Ishikawa (cell line): ENCODE results near the gene SEMA4A.

ENCODE experiments used
- CEBPB ChIP-seq: IDR thresholded peaks from 2 replicates; pipeline ENCODE4 v1.6.1; 2012
- CREB1 ChIP-seq: IDR thresholded peaks from 2 replicates; pipeline ENCODE4 v1.6.1; 2012; ENCODE audit warnings: low read depth
- EGR1 ChIP-seq: IDR thresholded peaks from 2 replicates; pipeline ENCODE4 v1.6.1; 2012
- EP300 ChIP-seq: IDR thresholded peaks from 2 replicates; pipeline ENCODE4 v1.6.1; 2012; ENCODE audit warnings: borderline replicate concordance
- FOXM1 ChIP-seq: IDR thresholded peaks from 2 replicates; pipeline ENCODE4 v1.6.1; 2012; ENCODE audit warnings: low read depth, borderline replicate concordance
- NFIC ChIP-seq: IDR thresholded peaks from 2 replicates; pipeline ENCODE4 v1.6.1; 2012
- RAD21 ChIP-seq: IDR thresholded peaks from 2 replicates; pipeline ENCODE4 v1.6.1; 2012; ENCODE audit warnings: low read depth
- TAF1 ChIP-seq: IDR thresholded peaks from 2 replicates; pipeline ENCODE4 v1.6.1; 2012; ENCODE audit warnings: low read depth, mild to moderate bottlenecking
- TCF12 ChIP-seq: IDR thresholded peaks from 2 replicates; pipeline ENCODE4 v1.6.1; 2012; ENCODE audit warnings: low read depth
- TEAD4 ChIP-seq: IDR thresholded peaks from 2 replicates; pipeline ENCODE4 v1.6.1; 2012
- YY1 ChIP-seq: IDR thresholded peaks from 2 replicates; pipeline ENCODE4 v1.6.1; 2012; ENCODE audit warnings: low read depth
- TF ChIP-seq, protein P1 (sequence below): IDR thresholded peaks from 2 replicates; pipeline ENCODE4 v1.6.1; 2012
- TF ChIP-seq, protein P2 (sequence below): IDR thresholded peaks from 2 replicates; pipeline ENCODE4 v1.6.1; 2012; ENCODE audit warnings: low read depth, mild to moderate bottlenecking

DNA sequence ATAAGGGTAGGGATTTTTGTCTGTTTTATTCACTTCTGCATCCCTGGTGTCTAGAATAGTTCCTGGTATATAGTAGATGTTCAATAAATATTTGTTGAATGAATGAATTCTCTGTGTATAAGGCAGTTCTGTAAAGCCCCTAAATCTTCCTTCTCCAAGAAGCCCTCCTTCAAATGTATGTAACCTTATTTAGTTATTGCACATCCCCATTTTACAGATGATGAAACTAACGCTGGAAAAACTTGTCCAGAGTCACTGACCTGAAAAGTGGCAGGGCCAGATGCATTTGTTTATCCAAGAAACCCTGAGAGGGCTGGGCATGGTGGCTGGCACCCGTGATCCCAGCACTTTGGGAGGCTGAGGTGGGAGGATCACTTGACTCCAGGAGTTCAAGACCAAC, 43.1 kb upstream of the SEMA4A start:
- TF ChIP-seq EGR1 (no peak), EP300 (no peak), TEAD4 (no peak), YY1 (no peak), TCF12 (no peak), RAD21 (no peak), CEBPB (no peak), NFIC (no peak), TAF1 (no peak), CREB1 (no peak), FOXM1 (no peak)
- TF ChIP-seq, protein P1, sequence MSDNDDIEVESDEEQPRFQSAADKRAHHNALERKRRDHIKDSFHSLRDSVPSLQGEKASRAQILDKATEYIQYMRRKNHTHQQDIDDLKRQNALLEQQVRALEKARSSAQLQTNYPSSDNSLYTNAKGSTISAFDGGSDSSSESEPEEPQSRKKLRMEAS: no peak
- TF ChIP-seq, protein P2, sequence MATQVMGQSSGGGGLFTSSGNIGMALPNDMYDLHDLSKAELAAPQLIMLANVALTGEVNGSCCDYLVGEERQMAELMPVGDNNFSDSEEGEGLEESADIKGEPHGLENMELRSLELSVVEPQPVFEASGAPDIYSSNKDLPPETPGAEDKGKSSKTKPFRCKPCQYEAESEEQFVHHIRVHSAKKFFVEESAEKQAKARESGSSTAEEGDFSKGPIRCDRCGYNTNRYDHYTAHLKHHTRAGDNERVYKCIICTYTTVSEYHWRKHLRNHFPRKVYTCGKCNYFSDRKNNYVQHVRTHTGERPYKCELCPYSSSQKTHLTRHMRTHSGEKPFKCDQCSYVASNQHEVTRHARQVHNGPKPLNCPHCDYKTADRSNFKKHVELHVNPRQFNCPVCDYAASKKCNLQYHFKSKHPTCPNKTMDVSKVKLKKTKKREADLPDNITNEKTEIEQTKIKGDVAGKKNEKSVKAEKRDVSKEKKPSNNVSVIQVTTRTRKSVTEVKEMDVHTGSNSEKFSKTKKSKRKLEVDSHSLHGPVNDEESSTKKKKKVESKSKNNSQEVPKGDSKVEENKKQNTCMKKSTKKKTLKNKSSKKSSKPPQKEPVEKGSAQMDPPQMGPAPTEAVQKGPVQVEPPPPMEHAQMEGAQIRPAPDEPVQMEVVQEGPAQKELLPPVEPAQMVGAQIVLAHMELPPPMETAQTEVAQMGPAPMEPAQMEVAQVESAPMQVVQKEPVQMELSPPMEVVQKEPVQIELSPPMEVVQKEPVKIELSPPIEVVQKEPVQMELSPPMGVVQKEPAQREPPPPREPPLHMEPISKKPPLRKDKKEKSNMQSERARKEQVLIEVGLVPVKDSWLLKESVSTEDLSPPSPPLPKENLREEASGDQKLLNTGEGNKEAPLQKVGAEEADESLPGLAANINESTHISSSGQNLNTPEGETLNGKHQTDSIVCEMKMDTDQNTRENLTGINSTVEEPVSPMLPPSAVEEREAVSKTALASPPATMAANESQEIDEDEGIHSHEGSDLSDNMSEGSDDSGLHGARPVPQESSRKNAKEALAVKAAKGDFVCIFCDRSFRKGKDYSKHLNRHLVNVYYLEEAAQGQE: no peak
